RPMI7951 (cell line): ENCODE results near the gene CARMIL1. TPM values are rescaled to one million over a fixed set of nuclear protein-coding genes. Genes with fewer than 3 reads are reported as not detected.

Source experiments
- DNase-seq: peaks from one replicate; pipeline ENCODE4 v3.0.0-alpha.2; 2012; ENCODE audit warnings: low read depth
- total RNA-seq: library from RNA; depleted of rRNA; stranded (reverse); fragments of >200 nt; shearing (Covaris generic); gene quantifications from 2 replicates; pipeline ENCODE4 v1.2.3, GENCODE V29; 2014

The CARMIL1 gene
- total RNA-seq, 1 experiment from 2014 or later = 9.5 TPM

- no peak for DNase-seq
Observed at GRCh38 chr6:25472906-25473305, 193.7 kb downstream of the CARMIL1 start.

DNA sequence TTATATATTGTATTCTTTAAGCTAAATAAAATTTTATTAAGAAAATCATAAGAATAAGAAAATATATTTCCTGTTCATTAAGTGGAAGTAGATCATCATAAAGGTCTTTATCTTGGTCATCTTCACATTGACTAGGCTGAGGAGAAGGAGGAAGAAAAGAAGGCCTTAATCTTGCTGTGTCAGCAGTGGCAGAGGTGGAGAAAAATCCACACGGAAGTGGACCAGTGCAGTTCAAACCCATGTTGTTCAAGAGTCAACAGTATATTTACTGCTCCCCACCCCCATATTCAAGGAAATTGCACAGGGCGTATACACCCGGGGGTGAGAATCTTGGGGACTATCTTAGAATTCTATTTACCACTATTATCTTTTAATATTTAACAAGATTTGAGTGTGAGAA, 194.3 kb downstream of the CARMIL1 start:
- DNase-seq = no peak

DNA sequence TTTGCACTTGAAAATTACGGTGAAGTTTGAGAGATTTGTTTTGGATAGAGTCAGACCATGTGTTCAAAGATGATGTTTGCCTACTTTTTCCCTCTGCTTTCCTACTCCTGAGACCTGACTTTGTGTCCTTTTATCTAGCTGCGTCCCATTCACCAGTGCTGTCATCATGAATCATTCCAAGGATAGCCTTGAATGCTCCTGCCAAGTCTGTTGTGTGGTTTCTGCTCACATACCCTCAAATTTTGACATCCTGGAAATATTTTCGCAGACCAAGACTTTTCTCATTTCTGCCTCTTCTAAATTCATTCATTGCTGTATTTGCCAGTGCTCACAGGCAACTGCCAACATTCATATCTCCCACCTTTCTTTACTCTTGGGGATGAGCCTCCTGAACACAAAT, 197.0 kb downstream of the CARMIL1 start:
- DNase-seq = peak; percentile 78

GRCh38 chr6:25477006-25477590, 197.9 kb downstream of the CARMIL1 start:
- DNase-seq = peak; percentile 82

GRCh38 chr6:25478973-25479372, 199.8 kb downstream of the CARMIL1 start:
- DNase-seq = no peak

- DNase-seq = peak; percentile 15
Observed at GRCh38 chr6:25481267-25481666, 202.1 kb downstream of the CARMIL1 start.

DNA sequence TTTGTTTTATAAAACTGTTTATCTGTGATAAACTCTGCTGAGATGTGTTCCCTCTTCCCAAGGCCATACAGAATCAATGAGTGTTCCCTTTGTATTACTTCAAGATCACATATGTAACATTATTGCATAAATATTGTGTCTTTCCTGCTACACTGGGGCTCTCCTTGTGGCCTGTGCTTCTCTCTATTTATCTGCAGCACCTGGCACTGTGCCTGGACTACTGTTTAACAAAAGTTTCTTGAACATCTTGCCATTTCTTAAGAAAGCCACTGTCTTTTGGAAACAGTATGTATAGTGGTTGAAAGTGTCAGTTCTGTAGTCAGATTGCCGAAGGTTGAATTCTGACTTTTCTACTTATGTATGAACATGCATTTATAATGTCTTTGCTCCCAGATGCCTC, 203.8 kb downstream of the CARMIL1 start:
- no peak for DNase-seq

DNA sequence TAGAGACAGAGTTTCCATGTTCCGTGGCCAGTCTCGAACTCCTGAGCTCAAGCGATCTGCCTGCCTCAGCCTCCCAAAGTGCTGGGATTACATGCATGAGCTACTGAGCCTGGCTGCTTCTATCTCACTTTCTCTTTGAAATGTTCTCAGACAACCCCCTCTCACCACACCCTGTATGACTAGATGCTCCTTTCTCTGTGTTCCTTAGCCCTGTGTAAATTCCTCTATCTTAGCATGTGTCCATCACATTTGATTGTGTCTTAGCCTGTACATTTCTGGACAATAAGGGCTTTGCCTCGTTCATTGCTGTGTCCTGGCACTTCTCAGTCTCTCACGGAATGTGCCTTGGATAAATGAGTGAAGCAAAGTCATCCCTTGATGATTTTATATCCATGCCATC, 204.8 kb downstream of the CARMIL1 start:
- no peak for DNase-seq

DNA sequence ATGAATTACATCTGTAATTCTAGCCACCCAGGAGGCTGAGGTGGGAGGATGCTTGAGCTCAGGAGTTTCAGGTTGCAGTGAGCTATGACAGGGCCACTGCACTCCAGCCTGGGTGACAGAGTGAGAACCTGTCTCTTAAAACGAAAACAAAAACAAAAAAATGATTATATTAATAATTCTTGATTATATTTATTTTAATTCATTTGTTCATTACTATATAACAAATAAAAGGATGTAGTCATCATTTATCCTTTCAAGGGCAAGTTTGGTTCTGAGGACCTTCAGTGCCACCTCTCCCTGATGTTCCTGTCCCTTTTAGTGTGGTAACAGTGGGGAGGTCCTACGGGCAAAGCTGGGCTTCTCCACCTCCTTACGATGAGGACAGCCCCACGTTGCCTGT, 205.7 kb downstream of the CARMIL1 start:
- DNase-seq = no peak

GRCh38 chr6:25485821-25486534, 206.8 kb downstream of the CARMIL1 start:
- DNase-seq = no peak

- no peak for DNase-seq
Observed at GRCh38 chr6:25486550-25486949, 207.4 kb downstream of the CARMIL1 start.

GRCh38 chr6:25487012-25487411, 207.8 kb downstream of the CARMIL1 start:
- no peak for DNase-seq

- DNase-seq = no peak
Observed at GRCh38 chr6:25488156-25488555, 209.0 kb downstream of the CARMIL1 start.

DNA sequence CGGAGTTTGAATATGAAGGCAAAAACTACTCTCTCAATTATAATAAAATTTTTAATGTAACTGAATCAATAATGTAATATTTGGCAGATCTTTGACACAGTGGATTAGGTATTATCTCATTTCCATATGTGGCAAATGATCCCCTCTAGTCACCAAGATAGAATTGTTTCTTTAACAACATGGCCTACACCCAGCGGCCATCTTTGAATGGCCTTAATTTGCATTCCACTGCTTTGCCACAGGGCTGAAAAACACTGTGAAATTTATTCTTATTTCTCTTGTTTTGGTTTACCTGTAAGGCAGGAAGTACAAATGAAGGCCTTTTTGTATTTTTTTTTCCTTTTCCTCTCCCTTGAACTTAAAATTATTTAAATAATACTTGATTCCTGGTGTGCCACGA, 210.2 kb downstream of the CARMIL1 start:
- no peak for DNase-seq

DNA sequence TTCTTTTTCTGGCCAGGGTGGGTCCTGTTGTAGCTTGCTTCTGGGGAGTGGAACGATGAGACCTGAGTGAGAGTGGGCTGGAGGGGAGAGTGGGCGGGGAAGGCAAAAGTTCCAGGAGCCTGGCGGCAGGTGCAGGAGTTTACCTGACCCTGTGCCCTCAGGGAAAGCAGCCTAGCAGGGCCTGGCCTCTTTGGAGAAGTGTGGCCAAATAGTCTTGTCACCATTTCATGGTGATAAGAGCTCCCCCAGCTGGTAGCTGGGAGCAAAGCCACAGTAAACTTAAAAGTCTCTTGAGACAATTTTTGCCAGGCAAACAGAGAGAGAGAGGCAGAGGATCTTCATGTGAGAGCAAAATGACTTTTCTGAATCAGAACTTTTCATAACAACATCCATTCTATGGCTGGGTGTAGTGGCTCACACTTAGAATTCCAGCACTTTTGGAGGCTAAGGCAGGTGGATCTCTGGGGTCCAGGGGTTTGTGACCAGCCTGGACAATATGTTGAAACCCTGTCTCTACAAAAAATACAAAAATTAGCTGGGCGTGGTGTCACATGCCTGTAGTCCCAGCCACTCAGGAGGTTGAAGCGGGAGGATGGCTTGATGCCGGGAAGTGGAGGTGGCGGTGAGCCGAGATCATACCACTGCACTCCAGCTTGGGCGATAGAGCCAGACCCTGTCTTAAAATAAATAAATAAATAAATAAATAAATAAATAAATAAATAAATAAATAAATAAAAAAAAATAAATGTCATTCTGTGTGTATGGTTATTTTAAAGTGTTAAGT, 211.0 kb downstream of the CARMIL1 start:
- DNase-seq = peak; percentile 69

DNA sequence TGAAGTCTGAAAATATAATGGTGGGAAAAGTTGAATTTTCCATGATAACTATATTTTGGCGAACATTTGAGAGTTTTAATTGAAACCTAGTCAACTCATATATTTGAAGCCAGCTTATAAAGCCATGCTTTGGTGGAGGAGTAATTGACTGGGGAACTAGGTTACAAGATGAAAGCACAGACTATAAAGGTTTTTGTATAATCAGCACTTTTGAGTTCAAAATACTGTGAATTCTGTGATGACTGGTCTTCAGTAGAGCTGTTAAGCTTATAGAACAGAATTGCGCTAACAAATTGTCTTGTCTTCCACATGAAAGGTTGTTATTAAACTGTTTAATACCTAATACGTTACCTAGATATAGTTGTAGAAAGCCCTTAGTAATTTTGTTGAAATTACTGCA, 213.8 kb downstream of the CARMIL1 start:
- no peak for DNase-seq

- DNase-seq = no peak
Observed at GRCh38 chr6:25494469-25494868, 215.3 kb downstream of the CARMIL1 start.

GRCh38 chr6:25497383-25498040, 218.3 kb downstream of the CARMIL1 start:
- no peak for DNase-seq

DNA sequence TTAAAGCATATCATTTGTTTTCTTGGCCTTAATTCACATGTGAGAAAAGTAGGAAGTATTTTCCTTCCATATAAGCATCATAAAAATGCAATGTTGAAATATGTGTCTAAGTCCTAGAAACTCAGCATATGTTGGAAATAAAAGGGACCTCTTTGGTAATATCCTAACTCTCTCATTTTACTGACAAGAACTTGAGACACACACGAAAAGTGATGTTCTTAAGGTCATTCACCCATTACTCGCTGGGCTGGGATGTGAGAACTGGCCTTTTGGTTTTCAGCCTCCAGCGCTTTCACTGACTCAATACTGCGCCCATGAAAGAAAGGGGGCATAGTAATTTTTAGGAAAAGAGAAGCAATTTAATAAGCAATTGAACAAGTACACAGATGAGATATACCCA, 219.3 kb downstream of the CARMIL1 start:
- DNase-seq = no peak

GRCh38 chr6:25499615-25500235, 220.6 kb downstream of the CARMIL1 start:
- DNase-seq = no peak

DNA sequence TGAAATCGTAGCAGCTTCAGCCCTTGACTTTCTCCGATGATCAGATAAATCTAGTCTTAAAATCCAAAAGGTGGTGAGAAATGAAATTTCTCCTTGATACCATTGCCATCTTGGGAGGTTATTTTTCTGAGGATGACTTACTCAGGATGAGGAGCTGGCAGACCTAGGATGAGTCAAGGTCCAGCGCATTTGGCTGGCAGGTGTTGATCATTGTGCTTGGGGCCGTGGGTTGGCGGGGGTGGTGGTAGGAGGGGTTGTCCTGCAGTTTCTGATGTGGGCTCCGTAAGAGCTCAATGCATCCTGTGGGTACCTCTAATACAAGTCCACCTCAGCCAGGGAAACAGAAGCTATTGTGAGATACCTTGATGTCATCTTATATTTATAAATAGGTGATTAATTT, 224.5 kb downstream of the CARMIL1 start:
- no peak for DNase-seq

DNA sequence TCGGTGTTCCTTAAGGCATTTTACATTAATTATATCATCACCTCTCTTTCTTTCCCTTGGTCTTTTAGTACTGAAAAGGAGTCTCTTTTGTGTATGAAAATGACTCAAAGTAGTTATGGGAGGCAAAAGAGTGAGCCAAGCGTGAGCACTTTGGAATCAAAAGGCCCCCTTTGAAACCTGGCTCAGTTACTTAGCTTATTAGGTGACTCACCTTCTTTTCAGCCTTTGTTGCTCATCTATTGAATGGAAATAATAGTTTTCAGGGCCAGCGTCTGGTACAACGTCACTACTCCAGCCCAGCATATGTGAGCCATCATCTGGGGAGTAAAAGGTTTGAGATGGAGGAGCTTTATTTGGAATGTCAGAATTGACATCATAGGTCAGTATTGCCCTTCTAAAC, 225.5 kb downstream of the CARMIL1 start:
- DNase-seq = no peak
